ENCODE data around the gene SYT5.
A peak's percentile ranks its signal among the peaks of the same experiment; 100 is the strongest.
"Not testable (repeated sequence)": the region's sequence is repeated elsewhere in the genome, so short reads cannot be mapped to it uniquely, and the experiment has no call there.

The SYT5 gene

DNA sequence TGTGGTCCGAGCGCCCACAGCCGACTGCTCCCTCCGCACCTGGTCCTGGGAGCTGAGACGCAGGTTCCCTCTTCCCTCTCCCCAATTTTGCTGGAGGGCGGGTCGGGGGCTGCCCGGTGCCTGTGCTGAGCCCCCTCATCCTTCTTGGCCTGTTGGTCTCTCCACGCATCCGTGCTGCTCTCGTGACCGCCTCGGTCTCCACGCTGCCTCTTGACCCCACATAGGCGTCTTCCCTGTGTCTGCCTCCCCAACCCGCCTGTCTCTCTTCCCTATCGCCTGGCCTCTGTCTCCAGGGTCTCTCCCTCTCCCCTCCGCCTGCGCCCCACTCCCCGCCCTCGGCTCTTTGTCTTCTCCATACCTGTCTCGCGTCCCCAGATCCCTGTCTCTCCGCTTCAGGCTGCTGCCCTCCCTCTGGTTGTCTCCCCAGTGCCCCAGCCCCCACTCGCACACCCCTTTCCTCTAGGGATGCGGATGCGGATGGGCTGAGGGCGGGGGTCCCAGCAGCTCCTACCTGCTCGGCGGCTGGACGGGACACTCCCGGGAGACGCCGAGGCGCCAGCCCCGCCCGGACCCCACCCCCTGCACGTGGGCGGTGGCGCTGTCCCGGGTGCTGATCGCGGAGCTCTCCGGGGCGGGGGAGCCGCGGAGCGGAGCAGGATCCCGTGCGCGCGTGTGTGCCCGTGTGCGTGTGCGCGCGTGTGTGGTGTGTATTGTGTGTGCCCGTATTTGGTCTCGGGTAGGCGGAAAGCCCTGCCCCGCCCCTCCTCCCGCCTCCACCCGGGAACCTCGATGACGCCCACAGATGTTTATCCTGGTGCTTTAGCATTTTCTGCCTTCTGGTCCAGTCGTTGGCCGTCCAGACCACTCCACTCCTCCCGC, at the start of gene SYT5:
SYT5 (minus strand) TSS at position 684 of the 879 bp plus-strand sequence. CDS start 1,248 bp downstream, outside the sequence.
- peak in 1 of 2 experiments; percentile 3 for DNase-seq

DNA sequence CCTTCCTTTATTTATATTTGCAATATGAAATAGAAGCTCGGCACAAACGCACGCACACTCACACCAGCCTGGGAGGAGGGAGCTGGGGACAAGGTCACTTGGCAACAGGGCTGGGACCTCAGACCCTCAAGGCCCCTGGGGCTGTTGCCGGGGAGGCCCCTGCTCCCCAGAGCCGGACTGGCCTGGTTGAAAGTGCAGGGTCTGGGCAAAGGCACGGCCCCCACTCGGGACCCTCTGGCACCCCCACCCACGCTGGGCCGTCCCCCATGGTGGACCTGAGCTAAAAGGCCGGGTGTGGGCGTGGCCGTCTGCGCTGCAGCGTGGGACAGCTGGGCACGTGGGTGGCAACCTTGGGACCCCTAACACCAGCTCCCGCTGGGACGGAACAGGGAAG, 49.7 kb upstream of the SYT5 start:
- no peak for DNase-seq

DNA sequence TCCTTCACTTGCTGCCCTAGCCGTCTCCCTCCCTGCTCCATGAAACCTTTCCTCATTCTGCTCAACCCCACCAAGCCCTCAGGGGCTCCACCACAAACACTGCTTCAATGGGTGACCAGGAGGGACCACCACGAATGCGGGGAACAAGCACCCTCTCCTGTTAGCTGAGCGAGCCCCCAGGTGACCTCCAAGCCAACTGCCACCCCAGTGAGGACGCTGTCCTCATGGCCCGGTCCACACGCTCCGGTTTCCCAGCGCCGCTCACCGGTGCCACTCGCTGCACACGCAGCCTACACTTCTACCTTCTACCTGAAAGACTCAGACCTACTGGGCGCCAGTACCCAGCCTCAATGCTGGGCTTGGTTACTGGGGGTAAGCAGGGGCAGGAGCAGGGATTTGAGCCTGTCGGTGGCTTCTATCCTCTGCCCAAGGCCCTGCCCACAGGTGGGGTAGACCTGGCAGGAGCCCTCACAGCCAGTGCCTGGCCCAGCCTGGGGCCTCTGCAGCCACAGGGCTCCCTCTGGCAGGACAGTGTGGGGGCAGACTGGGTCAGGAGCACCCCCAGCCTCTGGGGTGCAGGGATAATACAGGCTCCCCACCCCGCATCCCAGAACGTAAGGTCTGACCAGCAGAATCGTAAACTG, 49.2 kb upstream of the SYT5 start:
- no peak for DNase-seq

DNA sequence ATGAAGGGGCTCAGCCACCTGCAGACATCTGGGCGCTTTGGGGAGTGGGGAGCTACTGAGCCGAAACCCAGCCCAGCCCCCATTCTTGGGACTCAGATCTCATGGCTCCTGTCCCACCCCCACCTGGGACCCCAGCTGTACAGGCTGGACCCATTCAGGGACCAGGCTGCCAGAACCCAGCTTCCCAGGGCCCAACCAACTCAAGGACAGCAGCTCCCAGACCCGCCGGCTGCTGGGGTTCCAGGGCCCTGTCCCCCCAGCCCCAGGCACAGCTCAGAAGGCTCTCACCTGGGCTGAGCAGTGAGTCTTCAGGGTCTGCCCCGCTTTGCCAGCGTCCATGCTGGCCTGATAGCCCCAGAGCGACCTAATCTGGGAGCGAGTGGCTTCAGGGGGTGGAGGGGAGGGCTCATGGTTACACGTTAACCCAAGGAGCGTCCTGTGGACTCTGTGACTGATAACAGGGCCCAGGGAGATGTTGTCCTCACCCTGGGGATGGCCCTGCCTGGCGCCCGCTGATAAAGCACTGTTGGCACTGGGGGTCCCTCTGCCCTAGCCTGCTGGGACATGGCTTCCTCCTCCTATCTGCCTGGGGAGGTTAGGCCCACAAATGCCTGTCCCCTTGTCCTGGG, 48.4 kb upstream of the SYT5 start, which contains the start of gene TMEM86B:
TMEM86B (minus strand) TSS at position 361 of the 629 bp plus-strand sequence; CDS start at position 339, 22 bp downstream.
- no peak for DNase-seq

DNA sequence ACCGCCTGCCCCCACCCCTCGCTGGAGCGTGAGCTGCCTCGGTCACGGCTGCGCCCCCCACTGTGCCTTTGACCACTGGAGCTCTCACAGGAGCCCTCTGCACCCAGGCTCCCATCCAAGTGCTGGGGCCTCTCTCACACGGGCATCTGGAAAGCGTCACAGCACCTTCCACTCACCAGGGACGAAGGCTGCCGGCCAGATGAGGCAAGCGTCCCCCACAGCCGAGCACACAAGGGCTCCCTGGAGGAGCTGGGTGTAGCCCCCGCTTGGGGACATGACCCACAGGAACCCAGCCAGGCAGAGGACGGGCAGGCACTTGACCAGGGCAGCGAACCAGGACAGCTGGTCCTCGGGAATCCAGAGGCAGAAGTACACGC, 47.9 kb upstream of the SYT5 start:
- no peak for DNase-seq

DNA sequence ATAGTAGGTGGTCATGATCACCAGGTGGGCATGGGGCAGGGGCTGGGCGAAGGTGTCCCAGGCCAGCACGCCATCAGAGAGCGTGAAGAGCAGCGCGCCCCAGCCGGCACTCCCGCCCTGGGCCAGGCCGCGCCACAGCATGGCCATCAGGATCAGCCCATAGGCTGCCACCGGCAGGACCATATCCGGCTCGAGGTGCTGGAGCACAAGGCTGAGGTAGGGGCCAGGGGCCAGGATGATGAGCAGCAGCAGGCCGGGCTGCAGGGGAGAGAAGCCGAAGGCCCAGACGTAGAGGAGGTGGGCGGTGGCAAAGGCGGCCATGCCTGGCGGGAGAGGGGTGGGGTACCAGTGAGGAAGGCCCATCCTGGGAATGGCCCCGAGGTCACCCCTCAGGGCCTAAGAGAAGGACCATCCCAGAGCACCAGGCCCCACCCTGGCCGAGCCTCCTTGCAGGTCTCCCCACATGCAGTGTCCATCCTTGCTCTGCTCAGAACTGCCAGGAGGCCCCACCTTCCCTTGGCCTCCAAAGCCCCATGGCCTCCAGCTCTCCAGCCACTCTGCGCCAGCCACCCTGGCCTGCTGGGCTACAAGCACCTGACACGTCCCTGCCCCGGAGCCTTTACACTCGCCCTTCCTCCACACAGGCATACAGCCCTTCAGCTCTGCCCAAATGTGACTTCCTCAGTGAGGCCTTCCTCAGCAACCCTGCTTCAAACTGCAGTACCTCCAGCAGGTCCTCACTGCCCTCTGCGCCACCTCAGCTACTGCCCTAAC, 47.3 kb upstream of the SYT5 start:
- DNase-seq: no peak

DNA sequence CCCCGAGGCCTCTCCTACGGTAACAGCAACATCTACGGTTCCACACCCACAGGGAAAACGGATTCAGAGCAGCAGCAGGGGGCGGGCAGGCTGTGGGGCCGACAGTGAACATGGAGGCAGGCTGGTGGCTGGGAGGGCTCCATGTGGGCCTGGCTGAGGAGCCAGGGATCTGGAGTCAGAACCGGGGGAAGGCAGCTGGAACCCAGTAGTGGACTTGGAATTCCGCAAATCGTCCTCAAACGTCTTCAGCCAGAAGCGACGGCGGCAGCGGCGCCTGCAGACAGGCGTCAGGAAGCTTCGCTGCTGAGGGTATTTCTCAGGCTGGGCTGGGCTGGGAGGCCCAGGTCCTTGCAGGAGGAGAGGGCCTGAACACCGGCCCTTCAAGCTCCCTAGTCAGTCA, 46.7 kb upstream of the SYT5 start:
- DNase-seq: no peak

DNA sequence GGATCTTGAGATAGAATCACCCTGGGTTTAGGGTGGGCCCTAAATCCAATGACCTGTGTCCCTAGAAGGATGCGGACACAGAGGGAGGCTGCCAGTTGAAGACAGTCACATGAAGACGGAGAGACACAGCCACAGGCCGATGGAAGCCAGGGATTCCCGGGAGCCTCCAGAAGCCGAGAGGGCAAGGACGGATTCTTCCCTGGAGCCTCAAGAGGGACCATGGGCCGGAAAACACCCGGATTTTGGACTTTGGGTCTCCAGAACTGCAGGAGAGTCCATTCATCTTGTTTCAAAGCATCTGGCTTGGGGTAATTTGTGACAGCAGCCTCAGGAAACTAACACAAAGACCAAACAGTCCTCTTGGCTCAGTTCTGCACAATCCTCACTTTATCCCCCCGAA, 46.2 kb upstream of the SYT5 start:
- DNase-seq: no peak

DNA sequence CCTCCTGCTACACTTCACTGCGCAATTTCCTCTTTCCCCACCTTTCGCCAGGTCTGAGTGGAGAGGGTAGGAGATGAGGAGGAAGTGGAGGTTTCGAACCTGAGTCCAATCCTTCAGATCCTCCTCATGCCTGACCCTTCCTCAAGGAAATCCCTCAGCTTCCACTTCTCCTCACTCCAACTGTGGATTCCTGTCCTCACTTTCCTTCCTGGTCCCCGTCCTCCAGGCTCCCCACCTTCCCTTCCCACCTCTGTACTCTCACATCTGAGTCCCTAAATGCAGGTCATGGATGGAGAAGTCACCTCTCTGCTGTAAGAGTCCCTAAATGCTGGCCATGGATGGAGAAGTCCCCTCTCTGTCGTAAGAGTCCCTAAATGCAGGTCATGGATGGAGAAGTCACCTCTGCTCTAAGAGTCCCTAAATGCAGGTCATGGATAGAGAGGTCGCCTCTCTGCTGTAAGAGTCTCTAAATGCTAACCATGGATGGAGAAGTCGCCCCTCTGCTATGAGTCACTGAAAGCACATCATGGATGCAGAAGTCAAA, 45.4 kb upstream of the SYT5 start:
- no peak for DNase-seq

DNA sequence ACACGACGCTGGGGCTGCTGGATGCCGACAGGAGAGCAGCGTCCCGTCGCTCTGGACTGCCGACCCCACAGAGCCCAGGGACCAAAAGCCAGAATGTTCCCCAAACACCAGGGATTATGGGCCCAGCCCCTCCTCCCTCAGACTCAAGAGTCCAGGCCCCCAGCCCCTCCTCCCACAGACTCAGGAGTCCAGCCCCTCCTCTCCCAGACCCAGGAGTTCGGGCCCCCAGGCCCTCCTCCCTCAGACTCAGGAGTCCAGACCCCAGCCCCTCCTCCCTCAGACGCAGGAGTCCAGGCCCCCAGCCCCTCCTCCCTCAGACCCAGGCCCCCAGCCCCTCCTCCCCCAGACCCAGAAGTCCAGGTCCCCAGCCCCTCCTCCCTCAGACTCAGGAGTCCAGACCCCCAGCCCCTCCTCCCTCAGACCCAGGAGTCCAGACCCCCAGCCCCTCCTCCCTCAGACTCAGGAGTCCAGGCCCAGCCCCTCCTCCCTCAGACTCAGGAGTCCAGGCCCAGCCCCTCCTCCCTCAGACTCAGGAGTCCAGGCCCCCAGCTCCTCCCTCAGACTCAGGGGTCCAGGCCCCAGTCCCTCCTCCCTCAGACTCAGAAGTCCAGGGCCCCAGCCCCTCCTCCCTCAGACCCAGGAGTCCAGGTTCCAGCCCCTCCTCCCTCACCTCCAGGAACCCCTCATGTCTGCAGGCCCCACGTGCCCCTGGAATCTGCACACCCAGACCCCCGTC, 44.8 kb upstream of the SYT5 start:
- DNase-seq: not testable (repeated sequence)

DNA sequence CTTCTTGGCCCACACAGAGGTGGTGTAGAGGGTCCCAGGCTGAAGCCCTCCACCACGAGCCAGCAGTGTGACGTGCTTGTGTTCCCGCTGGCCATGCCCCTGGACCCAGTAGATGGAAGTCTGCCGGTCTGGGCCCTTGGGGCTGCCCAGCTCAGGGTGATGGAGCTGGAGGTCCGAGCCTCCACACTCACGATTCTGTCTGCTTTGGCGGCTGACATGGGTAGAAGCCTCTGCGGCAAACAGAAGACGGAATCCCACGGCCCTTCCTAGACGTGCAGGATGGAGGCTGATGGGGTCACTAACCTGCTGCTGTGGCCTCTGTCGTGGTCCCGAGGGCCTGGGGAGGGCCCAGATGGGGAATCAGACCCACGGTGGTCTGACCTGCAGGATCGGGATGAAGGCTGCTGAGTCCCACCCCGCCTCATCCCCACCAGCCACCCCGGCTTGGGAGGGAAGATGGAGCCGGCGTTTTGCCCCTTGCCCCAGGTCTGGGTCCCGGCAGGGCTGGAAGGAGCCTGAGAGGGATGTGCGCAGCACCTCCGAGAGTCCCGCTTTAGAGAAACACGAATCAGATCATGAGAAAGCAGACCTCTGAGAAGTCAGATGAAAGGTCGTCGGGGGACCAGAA, 44.1 kb upstream of the SYT5 start:
- DNase-seq: no peak

DNA sequence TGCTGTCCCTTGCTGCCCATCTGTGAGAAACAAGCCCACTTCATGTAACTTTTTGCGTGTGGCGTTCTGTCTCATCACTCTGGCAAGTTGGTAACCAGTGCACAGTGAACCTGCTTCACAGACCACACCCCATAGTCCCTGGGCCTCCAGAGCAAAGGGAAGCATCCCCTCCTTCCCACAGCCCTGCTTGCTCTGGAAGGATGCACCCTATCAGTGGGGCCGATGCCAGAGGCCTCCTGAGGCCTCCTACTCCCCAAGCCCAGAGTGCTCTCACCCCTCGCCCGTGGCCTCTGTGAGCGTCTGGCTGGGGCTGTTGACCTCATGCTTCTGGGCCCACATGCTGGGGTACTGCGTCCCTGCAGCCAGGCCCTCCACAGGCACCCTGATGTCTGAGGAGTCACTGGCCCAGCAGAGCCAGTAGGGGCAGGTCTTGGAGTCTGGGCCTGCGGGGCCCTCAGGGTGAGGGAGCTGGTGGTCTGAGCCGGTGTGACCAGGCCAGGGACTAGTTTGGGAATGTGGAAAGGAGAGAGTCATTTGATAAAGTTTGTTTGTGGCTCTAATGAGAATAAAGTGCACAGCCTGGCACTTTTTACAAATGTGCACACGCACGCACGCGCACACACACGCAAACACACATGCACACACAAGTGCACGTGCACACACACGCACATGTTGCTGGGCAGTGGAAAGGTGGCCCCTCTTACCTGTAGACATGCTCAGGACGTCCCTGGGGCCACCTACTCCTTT, 43.4 kb upstream of the SYT5 start:
- DNase-seq: no peak

DNA sequence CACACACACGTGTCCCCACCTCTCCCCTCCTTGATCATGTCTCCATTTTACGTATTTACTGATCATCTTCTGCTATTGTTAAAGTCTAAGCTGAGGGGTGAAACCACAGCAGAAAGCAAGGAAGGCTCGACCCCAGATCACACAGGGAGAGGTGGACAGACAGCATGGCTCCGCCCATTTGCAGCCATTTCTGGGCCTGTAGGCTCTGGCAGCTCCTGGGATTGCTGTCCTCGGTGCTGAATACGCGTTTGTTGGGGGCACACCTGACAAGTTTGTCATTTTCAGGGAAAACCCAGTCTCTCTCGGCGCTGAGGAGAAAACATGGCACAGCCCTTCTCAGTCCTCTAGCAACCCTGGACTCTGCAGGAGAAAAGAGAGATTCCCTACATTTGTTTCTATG, 40.4 kb upstream of the SYT5 start:
- no peak for DNase-seq

DNA sequence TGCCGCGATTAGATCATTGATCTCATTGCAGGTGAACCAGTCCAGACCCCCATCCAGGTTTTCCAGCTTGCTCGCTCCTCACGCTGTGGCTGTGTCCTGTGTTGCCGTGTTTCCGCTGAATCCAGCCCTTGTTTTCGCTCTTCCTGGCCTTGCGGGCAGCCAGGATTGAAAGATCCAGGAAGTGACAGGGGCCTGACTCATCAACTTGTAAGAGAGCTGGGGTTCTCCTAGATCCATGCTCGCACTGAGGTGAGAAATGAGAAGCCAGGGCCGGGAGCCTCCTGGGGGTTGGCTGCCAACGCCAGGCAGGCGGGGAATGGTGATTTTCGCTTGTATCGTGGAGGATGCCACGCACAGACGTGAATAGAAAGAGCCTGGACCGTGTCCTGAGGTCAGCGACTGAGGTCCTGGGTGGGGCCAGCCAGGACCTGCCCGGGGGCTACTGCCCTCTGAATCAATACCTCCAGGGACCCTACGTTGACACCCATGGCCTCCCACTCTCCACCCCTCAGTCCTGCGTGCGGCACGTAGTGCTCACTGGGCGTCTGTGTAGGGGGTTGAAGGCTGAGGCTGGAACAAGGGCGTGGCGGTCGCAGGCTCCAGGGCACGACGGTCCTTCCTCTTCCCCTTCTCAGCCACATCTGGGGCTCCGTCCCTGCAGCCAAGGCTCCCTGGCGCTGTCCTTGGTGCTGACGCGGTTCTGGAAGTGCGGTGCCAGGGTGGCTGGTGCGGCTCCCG, 36.5 kb upstream of the SYT5 start:
- DNase-seq: peak; percentile 95 to 96

DNA sequence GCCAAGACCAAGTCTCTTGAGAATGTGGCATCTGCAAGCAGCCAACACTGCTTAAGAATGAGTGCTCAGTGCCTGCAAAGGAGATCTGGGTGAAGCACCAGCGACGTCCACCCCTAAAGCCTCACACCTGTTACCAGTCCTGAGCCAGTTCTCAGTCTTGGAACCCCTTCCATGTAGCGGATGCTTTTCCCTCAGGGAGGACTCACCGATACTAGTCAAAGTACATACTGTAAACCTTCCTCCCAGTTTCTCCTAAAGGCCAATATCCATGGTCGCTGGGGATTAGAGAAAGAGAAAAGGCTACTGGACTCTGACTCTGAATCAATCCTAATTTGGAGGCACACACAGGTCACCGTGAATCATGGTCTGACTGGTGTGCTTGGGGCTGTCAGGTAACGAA, 33.5 kb upstream of the SYT5 start:
- DNase-seq: no peak

DNA sequence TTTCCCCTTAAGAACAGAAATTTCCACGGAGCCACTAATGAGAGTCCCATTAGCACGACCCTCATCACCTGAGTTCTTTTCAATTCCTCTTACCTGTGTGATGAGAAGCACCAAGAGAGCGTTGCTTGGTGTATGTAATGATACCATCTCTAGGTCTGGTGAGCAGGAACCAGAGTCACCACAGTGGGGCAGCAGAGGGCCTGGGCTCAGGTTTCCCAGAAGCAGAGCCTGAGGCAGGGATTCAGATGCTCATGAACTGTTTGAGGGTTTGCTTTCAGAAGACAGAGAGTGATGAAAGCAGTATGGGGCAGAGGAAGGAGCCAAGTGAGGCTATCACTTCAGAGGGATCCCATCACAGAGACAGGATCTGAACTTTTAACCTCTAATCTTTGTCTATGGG, 32.4 kb upstream of the SYT5 start:
- no peak for DNase-seq

DNA sequence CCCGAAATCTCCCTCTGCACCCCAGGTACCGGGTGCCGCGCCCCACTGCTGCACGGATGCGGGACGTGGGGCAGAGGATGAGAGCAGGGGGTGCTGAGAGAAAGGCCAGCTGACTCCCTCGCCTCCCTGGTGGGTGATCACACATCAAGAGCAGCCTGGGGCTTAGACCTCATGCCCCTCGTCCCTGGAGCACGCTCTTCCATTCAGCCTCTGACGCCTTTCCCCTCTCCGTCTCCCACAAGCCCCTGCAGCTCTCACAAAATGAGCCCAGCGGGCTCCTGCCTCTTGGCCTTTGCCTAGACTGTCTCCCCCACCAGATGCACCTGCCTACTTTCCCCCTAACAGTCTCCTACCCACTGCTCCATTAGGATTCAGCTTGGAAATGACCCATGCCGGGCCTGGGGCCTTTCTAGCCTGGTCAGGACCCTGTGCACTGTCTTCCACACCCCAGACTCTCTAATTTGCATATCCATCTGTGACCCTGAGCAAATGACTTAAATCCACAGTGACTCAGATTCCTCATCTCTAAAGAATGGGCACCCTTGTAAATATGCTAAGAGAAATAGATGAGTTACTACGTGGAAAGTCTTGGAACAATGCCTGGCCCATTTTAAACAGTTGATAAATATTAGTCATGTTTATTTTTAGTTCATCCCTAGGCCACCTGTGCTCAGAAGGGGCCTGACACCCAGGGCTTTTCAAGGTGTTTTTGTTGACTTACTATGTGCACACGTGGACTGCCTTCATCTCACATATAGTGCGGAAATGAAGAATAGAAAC, 29.8 kb upstream of the SYT5 start:
- DNase-seq: peak; percentile 10 to 64

DNA sequence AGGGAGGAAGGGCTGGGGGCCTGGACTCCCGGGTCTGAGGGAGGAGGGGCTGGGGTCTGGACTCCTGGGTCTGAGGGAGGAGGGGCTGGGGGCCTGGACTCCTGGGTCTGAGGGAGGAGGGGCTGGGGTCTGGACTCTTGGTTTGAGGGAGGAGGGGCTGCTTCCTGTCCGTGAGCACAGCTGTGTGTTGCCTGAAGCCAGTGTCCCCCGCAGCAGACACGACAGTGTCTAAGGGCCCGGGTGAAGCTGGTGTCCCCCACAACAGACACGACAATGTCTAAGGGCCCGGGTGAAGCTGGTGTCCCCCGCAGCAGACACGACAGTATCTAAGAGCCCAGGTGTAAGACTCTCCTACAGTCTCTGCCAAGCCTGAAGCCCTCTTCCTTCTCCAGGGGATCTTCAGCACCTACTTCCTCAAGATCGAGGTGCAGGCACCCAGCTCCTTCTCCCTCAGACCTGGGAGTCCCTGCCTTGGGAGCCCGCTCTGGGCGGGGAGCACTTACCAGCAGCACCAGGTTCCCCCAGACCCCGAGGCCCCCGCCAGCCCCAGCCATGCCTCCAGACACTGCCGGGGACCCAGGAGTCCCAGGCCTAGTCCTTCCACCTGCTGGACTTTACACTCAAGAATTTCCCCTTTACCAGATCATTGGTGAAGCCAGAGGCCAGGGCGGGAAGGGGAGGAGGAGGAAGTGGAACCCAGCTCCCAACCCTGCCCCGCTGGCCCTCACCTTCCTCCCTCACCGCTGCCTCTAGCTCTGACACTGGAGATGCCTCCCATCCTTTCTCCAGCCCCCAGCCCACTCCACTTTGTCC, 29.0 kb upstream of the SYT5 start, which contains the start of gene PTPRH:
PTPRH (minus strand) TSS at position 622 of the 813 bp plus-strand sequence; CDS start at position 554, 68 bp downstream.
- DNase-seq: no peak

Data from NCI-H2081 (cell line).